BJ (cell line): ENCODE results near the gene DUSP16. TPM values are rescaled to one million over a fixed set of nuclear protein-coding genes. Genes with fewer than 3 reads are reported as not detected.

Experiments
- CTCF ChIA-PET: fragments of 350-600 bp; formaldehyde crosslinking; extraction: SDS; loops from one replicate; lab custom pipeline; 2021; ENCODE audit warnings: antibody characterized with exemption, inconsistent platforms; lab: Yijun Ruan, JAX
- POLR2A ChIA-PET: fragments of 300-600 bp; sonication (Branson Sonifier 250); formaldehyde crosslinking; extraction: SDS; loops from one replicate; lab custom pipeline; 2021; ENCODE audit warnings: antibody characterized with exemption; lab: Charles Lee
- DNase-seq: peaks from one replicate; pipeline ENCODE4 v3.0.0-alpha.2; 2011; ENCODE audit warnings: low read depth
- H3K27me3 ChIP-seq: 2 replicates; pipeline ENCODE4 v1.6.0; 2011; ENCODE audit warnings: low read length; ENCODE audit not compliant: control insufficient read depth, insufficient read depth
- H3K36me3 ChIP-seq: 2 replicates; pipeline ENCODE4 v1.5.1; 2011; ENCODE audit warnings: low read length; ENCODE audit not compliant: control insufficient read depth, insufficient read depth
- H3K4me3 ChIP-seq: 2 replicates; pipeline ENCODE4 v1.5.1; 2011; ENCODE audit warnings: low read depth, mild to moderate bottlenecking, control low read depth, low read length
- polyA plus RNA-seq: library from polyadenylated mRNA; depleted of rRNA; stranded (reverse); fragments of >200 nt; gene quantifications from 2 replicates; pipeline ENCODE4 v1.2.3, GENCODE V29; 2011
- TF ChIP-seq, protein P1 (sequence below): IDR thresholded peaks from 2 replicates; pipeline ENCODE4 v1.5.1; 2011; ENCODE audit warnings: low read depth, mild to moderate bottlenecking, control low read depth, inconsistent platforms, low read length, moderate library complexity; ENCODE audit not compliant: insufficient read depth

The DUSP16 gene
- polyA plus RNA-seq, 1 experiment = 5.5 TPM

DNA sequence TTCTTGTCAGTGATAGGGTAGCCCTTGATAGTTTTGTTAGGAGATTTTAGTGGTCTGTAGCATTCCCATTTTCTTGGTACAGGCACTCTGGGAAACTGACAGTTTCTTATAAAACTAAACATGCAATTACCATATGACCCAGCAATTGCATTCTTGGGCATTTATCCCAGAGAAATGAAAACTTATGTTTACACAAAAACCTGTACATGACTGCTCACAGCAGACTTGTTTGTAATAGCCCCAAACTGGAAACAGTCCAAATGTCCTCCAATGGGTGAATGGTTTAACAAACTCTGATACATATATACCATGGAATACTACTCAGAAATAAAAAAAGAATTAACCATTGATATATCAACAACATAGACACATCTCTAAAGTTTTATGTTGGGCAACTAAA, 130.3 kb downstream of the DUSP16 start:
- TF ChIP-seq, protein P1, sequence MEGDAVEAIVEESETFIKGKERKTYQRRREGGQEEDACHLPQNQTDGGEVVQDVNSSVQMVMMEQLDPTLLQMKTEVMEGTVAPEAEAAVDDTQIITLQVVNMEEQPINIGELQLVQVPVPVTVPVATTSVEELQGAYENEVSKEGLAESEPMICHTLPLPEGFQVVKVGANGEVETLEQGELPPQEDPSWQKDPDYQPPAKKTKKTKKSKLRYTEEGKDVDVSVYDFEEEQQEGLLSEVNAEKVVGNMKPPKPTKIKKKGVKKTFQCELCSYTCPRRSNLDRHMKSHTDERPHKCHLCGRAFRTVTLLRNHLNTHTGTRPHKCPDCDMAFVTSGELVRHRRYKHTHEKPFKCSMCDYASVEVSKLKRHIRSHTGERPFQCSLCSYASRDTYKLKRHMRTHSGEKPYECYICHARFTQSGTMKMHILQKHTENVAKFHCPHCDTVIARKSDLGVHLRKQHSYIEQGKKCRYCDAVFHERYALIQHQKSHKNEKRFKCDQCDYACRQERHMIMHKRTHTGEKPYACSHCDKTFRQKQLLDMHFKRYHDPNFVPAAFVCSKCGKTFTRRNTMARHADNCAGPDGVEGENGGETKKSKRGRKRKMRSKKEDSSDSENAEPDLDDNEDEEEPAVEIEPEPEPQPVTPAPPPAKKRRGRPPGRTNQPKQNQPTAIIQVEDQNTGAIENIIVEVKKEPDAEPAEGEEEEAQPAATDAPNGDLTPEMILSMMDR = no peak
- POLR2A ChIA-PET = no interaction called here
- CTCF ChIA-PET = interaction anchor here (1.1 kb wide), 1 partner anchor 10 kb away, joined by 4 read pairs; no protein-coding TSS in a partner anchor
- peak; percentile 59 for DNase-seq
- Histone ChIP-seq H3K36me3 (no peaks in the 10 kb centered on the region), H3K4me3 (no peak overlapping the region), H3K27me3 (no peaks in the 10 kb centered on the region)

DNA sequence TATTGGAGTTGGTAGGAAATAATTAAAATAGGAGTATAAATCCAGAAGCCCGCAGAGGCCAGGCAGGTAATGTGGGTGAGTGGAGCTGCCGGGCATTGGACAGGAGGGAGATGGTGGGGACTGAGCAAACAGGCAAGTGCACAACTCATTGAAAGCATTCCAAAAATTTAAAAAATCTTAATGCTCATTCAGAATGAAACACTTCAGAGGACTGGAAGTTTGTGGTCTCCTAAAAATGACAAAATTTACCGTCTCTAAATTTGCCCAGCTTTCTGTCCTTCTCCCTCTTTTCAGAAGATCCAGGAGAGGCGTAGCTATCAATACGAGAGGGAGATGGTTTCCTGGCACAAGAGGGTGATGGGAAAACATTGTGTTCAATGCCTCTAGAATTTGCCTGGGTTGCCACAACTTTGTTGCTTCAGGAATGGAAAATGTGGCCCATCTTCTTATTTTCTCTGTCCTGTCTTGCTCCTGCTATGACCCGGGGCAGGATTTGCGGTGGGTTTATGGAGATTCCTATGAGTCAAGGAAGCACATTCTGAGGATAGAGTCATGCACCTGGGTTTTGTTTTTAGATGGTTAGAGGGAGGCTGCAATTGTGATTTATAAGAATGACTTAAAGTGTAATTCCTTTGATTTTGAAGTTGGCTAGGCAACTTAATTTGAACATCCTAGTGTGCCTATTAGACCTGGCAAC, 133.6 kb downstream of the DUSP16 start:
- ChIA-PET POLR2A (no interaction called here), CTCF (interaction anchor here (1.2 kb wide), 1 partner anchor 10 kb away, joined by 3 read pairs; no protein-coding TSS in a partner anchor)
- TF ChIP-seq, protein P1 = no peak
- Histone ChIP-seq H3K36me3 (no peaks in the 10 kb centered on the region), H3K27me3 (no peaks in the 10 kb centered on the region), H3K4me3 (no peak overlapping the region)
- no peak for DNase-seq

- DNase-seq = no peak
- Histone ChIP-seq H3K36me3 (no peaks in the 10 kb centered on the region), H3K4me3 (no peak overlapping the region), H3K27me3 (no peaks in the 10 kb centered on the region)
- ChIA-PET CTCF (no interaction called here), POLR2A (no interaction called here)
- TF ChIP-seq, protein P1 = no peak
Observed at GRCh38 chr12:12428047-12428446, 134.6 kb downstream of the DUSP16 start.

DNA sequence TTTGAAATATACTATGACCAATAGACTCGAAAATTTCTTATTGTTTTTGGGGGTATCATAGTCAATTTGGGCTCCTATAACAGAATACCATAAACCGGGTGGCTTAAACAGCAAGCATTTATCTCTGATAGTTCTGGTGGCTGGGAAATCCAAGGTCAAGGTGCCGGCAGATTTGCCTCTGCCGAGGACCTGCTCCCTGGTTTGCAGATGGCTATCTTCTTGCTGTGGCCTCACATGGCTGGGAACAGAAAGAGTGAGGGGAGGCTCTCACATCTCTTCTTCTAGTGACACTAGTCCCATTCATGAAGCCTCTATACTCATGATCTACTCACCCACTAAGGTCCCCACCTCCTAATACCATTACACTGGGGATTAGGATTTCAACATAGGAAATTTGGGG, 135.1 kb downstream of the DUSP16 start:
- TF ChIP-seq, protein P1 = no peak
- ChIA-PET POLR2A (no interaction called here), CTCF (no interaction called here)
- Histone ChIP-seq H3K4me3 (no peak overlapping the region), H3K36me3 (no peaks in the 10 kb centered on the region), H3K27me3 (no peaks in the 10 kb centered on the region)
- no peak for DNase-seq

DNA sequence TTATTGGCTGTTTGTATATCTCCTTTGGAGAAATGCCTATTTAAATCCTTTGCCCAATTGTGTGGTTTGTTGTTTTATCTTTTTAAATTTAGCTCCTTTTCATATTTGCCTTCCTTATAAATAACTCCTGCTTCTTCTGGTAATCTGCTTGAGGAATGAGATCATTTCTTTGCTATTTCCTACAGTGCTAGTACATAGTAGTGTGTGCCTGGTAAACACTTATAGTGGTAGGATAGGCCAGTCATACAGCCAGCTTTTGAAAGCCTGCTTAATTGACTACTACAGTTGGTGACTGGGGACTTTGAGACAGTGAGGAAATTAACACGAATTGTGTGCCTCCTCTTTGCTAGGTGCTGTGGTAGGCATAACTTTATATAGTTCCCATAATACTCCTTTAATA, 137.0 kb downstream of the DUSP16 start:
- ChIA-PET POLR2A (interaction anchor here (0.7 kb wide), 1 partner anchor 135 kb away, joined by 4 read pairs; no protein-coding TSS in a partner anchor), CTCF (interaction anchor here (1.0 to 1.4 kb wide), 3 partner anchors 8 to 144 kb away, joined by 3 to 6 read pairs (median 3); no protein-coding TSS in a partner anchor)
- no peak overlapping the region for H3K4me3 ChIP-seq
- TF ChIP-seq, protein P1 = no peak
- peak; percentile 37 for DNase-seq
- H3K27me3 ChIP-seq = no peaks in the 10 kb centered on the region
- H3K36me3 ChIP-seq = no peaks in the 10 kb centered on the region
